HepG2 (cell line): ENCODE results near the gene LONP1. TPM values are rescaled to one million over a fixed set of nuclear protein-coding genes. Genes with fewer than 3 reads are reported as not detected.

ENCODE experiments used
- ARHGAP35 ChIP-seq: sonication (generic); formaldehyde crosslinking; IDR thresholded peaks from 2 replicates; pipeline ENCODE4 v1.9.0; 2022; ENCODE audit warnings: mild to moderate bottlenecking, inconsistent platforms, moderate library complexity, missing genetic modification reagents, borderline replicate concordance
- DR1 ChIP-seq: sonication (generic); formaldehyde crosslinking; IDR thresholded peaks from 2 replicates; pipeline ENCODE4 v1.8.0; 2021; ENCODE audit warnings: mild to moderate bottlenecking, missing genetic modification reagents, inconsistent platforms
- GABPA ChIP-seq, 2 experiments: IDR thresholded peaks; 2 replicates each; pipeline ENCODE4 v1.6.1; 2011 to 2016; ENCODE audit warnings: low read depth in 2 of 2, low read length in 1 of 2, missing biosample characterization in 1 of 2, missing genetic modification characterization in 1 of 2
- JUNB ChIP-seq: sonication (generic); formaldehyde crosslinking; IDR thresholded peaks from 2 replicates; pipeline ENCODE4 v1.8.0; 2022; ENCODE audit warnings: missing genetic modification reagents, mild to moderate bottlenecking, borderline replicate concordance
- KLF11 ChIP-seq: IDR thresholded peaks from 2 replicates; pipeline ENCODE4 v1.6.1; 2016; ENCODE audit warnings: missing compliant biosample characterization
- MAFK ChIP-seq, 2 experiments: IDR thresholded peaks in 1 of 2; conservative IDR thresholded peaks in 1 of 2; 2 replicates each; pipeline ENCODE4 v1.6.1; 2011; ENCODE audit warnings: improper control_type of control experiment in 2 of 2, low read length in 2 of 2
- MYC ChIP-seq: sonication (generic); formaldehyde crosslinking; IDR thresholded peaks from 2 replicates; pipeline ENCODE4 v1.9.0; 2021; ENCODE audit warnings: missing genetic modification reagents, borderline replicate concordance
- NR2F2 ChIP-seq: IDR thresholded peaks from 2 replicates; pipeline ENCODE4 v1.6.1; 2012; ENCODE audit warnings: low read depth, inconsistent platforms, borderline replicate concordance
- SAFB2 ChIP-seq: sonication (generic); formaldehyde crosslinking; IDR thresholded peaks from 2 replicates; pipeline ENCODE4 v1.5.1; 2020; ENCODE audit warnings: missing genetic modification reagents, low read depth, mild to moderate bottlenecking, borderline replicate concordance
- SOX6 ChIP-seq, 2 experiments: fragments of 450-650 bp in 1 of 2; sonication (generic) in 1 of 2; formaldehyde crosslinking in 1 of 2; IDR thresholded peaks; 2 replicates each; pipeline versions ENCODE4 v1.4.0 to v1.6.1; 2017 to 2020; ENCODE audit warnings: antibody characterized with exemption in 1 of 2, mild to moderate bottlenecking in 1 of 2, missing genetic modification reagents in 1 of 2
- SP2 ChIP-seq: sonication (generic); formaldehyde crosslinking; IDR thresholded peaks from 2 replicates; pipeline ENCODE4 v1.5.1; 2020; ENCODE audit warnings: mild to moderate bottlenecking, missing genetic modification reagents
- SP4 ChIP-seq: sonication (generic); formaldehyde crosslinking; IDR thresholded peaks from 2 replicates; pipeline ENCODE4 v1.8.1; 2023; ENCODE audit warnings: mild to moderate bottlenecking, missing genetic modification reagents
- SUZ12 ChIP-seq: fragments of 150-350 bp; IDR thresholded peaks from 2 replicates; pipeline ENCODE4 v1.6.1; 2014; ENCODE audit warnings: low read depth, low read length
- XRCC5 ChIP-seq: fragments of 200-400 bp; formaldehyde crosslinking; optimal IDR thresholded peaks from 2 replicates; pipeline ENCODE3; 2017; ENCODE audit warnings: mild to moderate bottlenecking, low read length
- ZNF280B ChIP-seq: sonication (generic); formaldehyde crosslinking; IDR thresholded peaks from 2 replicates; pipeline ENCODE4 v1.5.0; 2020; ENCODE audit warnings: missing genetic modification reagents, mild to moderate bottlenecking, borderline replicate concordance
- ZNF33B ChIP-seq: sonication (generic); formaldehyde crosslinking; IDR thresholded peaks from 2 replicates; pipeline ENCODE4 v1.5.1; 2020; ENCODE audit warnings: mild to moderate bottlenecking, missing genetic modification reagents
- ZNF776 ChIP-seq: sonication (generic); formaldehyde crosslinking; IDR thresholded peaks from 2 replicates; pipeline ENCODE4 v1.4.0; 2020; ENCODE audit warnings: mild to moderate bottlenecking, missing genetic modification reagents
- polyA plus RNA-seq, 8 experiments: library from polyadenylated mRNA; depleted of rRNA in 3 of 8; stranded (reverse) in 7 of 8; unstranded in 1 of 8; fragments of >200 nt; fragmentation: Illumina TruSeq in 4 of 8; extraction: Trizol in 4 of 8; gene quantifications; 2 replicates each; pipeline versions ENCODE4 v1.2.1 to v1.2.3, GENCODE V29; 2011 to 2016; ENCODE audit warnings: low read depth in 4 of 8, missing spikeins in 1 of 8, mixed read lengths in 1 of 8; ENCODE audit not compliant: insufficient read depth in 1 of 8
- total RNA-seq, 5 experiments: library from RNA; depleted of rRNA; stranded (reverse); fragments of >200 nt; fragmentation: Illumina TruSeq; extraction: Trizol; gene quantifications; 2 replicates each; pipeline ENCODE4 v1.2.3, GENCODE V29; 2016; ENCODE audit warnings: low read depth in 1 of 5
- TF ChIP-seq, protein P1 (sequence below): sonication (generic); formaldehyde crosslinking; IDR thresholded peaks from 2 replicates; pipeline ENCODE4 v1.5.0; 2020; ENCODE audit warnings: mild to moderate bottlenecking, missing genetic modification reagents
- TF ChIP-seq, protein P2 (sequence below): sonication (generic); formaldehyde crosslinking; IDR thresholded peaks from 2 replicates; pipeline ENCODE4 v1.5.1; 2020; ENCODE audit warnings: missing genetic modification reagents, mild to moderate bottlenecking, borderline replicate concordance
- TF ChIP-seq, protein P3 (sequence below): sonication (generic); formaldehyde crosslinking; conservative IDR thresholded peaks from 2 replicates; pipeline ENCODE4 v1.4.0; 2020; ENCODE audit warnings: missing genetic modification reagents

Gene LONP1
- total and polyA plus RNA-seq, 2 of the 13 experiments (the other 11 are each of a cell fraction or from before 2014, with no cell fraction given) = 59.5 to 76.8 TPM

GRCh38 chr19:5690125-5690954 is 29.6 kb downstream of the LONP1 start, which contains the start of gene RPL36 (continued):
- TF ChIP-seq SUZ12 (no peak), JUNB (CRISPR knock-in tag) (peak; percentile 15; the same call in 1 of the 2 replicates), ZNF776 (peak; percentile 70; the same call in 1 of the 2 replicates), SP4 (CRISPR knock-in tag) (peak; percentile 90), MAFK (conservative IDR thresholded peaks at IDR 0.05 in 1 of 2, IDR thresholded peaks at IDR 0.05 in 1 of 2; ENCODE audit: low read length in 2 of 2) (no peak), SAFB2 (CRISPR knock-in tag) (peak; percentile 80; the same call in 1 of the 2 replicates), ZNF280B (CRISPR knock-in tag) (no peak; the same call in 1 of the 2 replicates), ZNF33B (CRISPR knock-in tag) (peak; percentile 57), GABPA (IDR thresholded peaks at IDR 0.05; ENCODE audit: low read depth, low read length) (peak; percentile 44; the same call in 1 of the 2 replicates), GABPA (CRISPR knock-in tag; IDR thresholded peaks at IDR 0.05; ENCODE audit: low read depth) (peak; percentile 83), ARHGAP35 (CRISPR knock-in tag) (peak; percentile 66; the same call in 1 of the 2 replicates), XRCC5 (peak; percentile 95), MYC (CRISPR knock-in tag) (peak; percentile 98), SP2 (CRISPR knock-in tag) (no peak), SOX6 (IDR thresholded peaks at IDR 0.05) (no peak), SOX6 (CRISPR knock-in tag; IDR thresholded peaks at IDR 0.05) (peak; percentile 62), KLF11 (CRISPR knock-in tag) (peak; percentile 51; the same call in 1 of the 2 replicates), NR2F2 (peak; percentile 63; the same call in 1 of the 2 replicates), DR1 (CRISPR knock-in tag) (peak; percentile 99)
- TF ChIP-seq, protein P1, sequence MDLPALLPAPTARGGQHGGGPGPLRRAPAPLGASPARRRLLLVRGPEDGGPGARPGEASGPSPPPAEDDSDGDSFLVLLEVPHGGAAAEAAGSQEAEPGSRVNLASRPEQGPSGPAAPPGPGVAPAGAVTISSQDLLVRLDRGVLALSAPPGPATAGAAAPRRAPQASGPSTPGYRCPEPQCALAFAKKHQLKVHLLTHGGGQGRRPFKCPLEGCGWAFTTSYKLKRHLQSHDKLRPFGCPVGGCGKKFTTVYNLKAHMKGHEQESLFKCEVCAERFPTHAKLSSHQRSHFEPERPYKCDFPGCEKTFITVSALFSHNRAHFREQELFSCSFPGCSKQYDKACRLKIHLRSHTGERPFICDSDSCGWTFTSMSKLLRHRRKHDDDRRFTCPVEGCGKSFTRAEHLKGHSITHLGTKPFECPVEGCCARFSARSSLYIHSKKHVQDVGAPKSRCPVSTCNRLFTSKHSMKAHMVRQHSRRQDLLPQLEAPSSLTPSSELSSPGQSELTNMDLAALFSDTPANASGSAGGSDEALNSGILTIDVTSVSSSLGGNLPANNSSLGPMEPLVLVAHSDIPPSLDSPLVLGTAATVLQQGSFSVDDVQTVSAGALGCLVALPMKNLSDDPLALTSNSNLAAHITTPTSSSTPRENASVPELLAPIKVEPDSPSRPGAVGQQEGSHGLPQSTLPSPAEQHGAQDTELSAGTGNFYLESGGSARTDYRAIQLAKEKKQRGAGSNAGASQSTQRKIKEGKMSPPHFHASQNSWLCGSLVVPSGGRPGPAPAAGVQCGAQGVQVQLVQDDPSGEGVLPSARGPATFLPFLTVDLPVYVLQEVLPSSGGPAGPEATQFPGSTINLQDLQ = no peak
- TF ChIP-seq, protein P2, sequence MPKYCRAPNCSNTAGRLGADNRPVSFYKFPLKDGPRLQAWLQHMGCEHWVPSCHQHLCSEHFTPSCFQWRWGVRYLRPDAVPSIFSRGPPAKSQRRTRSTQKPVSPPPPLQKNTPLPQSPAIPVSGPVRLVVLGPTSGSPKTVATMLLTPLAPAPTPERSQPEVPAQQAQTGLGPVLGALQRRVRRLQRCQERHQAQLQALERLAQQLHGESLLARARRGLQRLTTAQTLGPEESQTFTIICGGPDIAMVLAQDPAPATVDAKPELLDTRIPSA = no peak
- TF ChIP-seq, protein P3, sequence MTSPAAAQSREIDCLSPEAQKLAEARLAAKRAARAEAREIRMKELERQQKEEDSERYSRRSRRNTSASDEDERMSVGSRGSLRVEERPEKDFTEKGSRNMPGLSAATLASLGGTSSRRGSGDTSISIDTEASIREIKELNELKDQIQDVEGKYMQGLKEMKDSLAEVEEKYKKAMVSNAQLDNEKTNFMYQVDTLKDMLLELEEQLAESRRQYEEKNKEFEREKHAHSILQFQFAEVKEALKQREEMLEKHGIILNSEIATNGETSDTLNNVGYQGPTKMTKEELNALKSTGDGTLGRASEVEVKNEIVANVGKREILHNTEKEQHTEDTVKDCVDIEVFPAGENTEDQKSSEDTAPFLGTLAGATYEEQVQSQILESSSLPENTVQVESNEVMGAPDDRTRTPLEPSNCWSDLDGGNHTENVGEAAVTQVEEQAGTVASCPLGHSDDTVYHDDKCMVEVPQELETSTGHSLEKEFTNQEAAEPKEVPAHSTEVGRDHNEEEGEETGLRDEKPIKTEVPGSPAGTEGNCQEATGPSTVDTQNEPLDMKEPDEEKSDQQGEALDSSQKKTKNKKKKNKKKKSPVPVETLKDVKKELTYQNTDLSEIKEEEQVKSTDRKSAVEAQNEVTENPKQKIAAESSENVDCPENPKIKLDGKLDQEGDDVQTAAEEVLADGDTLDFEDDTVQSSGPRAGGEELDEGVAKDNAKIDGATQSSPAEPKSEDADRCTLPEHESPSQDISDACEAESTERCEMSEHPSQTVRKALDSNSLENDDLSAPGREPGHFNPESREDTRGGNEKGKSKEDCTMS (CRISPR knock-in tag) = no peak
